HEK293 (cell line): Measurements from ENCODE around the gene TMEM134.

ENCODE experiments used
- HOXA7 ChIP-seq: sonication (generic); formaldehyde crosslinking; IDR thresholded peaks from 2 replicates; pipeline ENCODE4 v1.8.1; 2022; ENCODE audit warnings: missing genetic modification reagents, borderline replicate concordance
- KLF1 ChIP-seq: fragments of 450-650 bp; formaldehyde crosslinking; IDR thresholded peaks from 2 replicates; pipeline ENCODE4 v1.5.1; 2016; ENCODE audit warnings: missing biosample characterization, missing genetic modification characterization
- KLF16 ChIP-seq: fragments of 450-650 bp; formaldehyde crosslinking; IDR thresholded peaks from 2 replicates; pipeline ENCODE4 v1.5.1; 2017; ENCODE audit warnings: missing biosample characterization, missing genetic modification characterization
- KLF8 ChIP-seq: fragments of 450-650 bp; formaldehyde crosslinking; IDR thresholded peaks from 2 replicates; pipeline ENCODE4 v1.5.1; 2016; ENCODE audit warnings: missing biosample characterization, missing genetic modification characterization
- KLF9 ChIP-seq: fragments of 450-650 bp; formaldehyde crosslinking; IDR thresholded peaks from 2 replicates; pipeline ENCODE4 v1.5.1; 2016; ENCODE audit warnings: missing biosample characterization, missing genetic modification characterization, low read depth
- SP2 ChIP-seq: fragments of 450-650 bp; formaldehyde crosslinking; IDR thresholded peaks from 2 replicates; pipeline ENCODE4 v1.5.1; 2016; ENCODE audit warnings: missing biosample characterization, missing genetic modification characterization
- WT1 ChIP-seq: fragments of 450-650 bp; formaldehyde crosslinking; IDR thresholded peaks from 2 replicates; pipeline ENCODE4 v1.5.1; 2016; ENCODE audit warnings: missing biosample characterization, missing genetic modification characterization
- ZNF155 ChIP-seq: fragments of 450-650 bp; formaldehyde crosslinking; IDR thresholded peaks from 2 replicates; pipeline ENCODE4 v1.5.1; 2016; ENCODE audit warnings: missing biosample characterization, missing genetic modification characterization
- ZNF184 ChIP-seq: fragments of 450-650 bp; IDR thresholded peaks from 2 replicates; pipeline ENCODE4 v1.5.1; 2018; ENCODE audit warnings: missing biosample characterization, mild to moderate bottlenecking, missing genetic modification characterization
- ZNF202 ChIP-seq: fragments of 450-650 bp; formaldehyde crosslinking; IDR thresholded peaks from 2 replicates; pipeline ENCODE4 v1.5.1; 2016; ENCODE audit warnings: missing biosample characterization, missing genetic modification characterization, borderline replicate concordance
- ZNF239 ChIP-seq: fragments of 450-650 bp; formaldehyde crosslinking; IDR thresholded peaks from 2 replicates; pipeline ENCODE4 v1.5.1; 2016; ENCODE audit warnings: missing biosample characterization, missing genetic modification characterization
- ZNF335 ChIP-seq: fragments of 450-650 bp; formaldehyde crosslinking; conservative IDR thresholded peaks from 2 replicates; pipeline ENCODE4 v1.5.1; 2016; ENCODE audit warnings: missing biosample characterization, missing genetic modification characterization
- ZNF548 ChIP-seq: fragments of 450-650 bp; formaldehyde crosslinking; IDR thresholded peaks from 2 replicates; pipeline ENCODE4 v1.5.1; 2016; ENCODE audit warnings: missing biosample characterization, missing genetic modification characterization
- ZNF621 ChIP-seq: fragments of 450-650 bp; formaldehyde crosslinking; IDR thresholded peaks from 2 replicates; pipeline ENCODE4 v1.5.1; 2017; ENCODE audit warnings: missing biosample characterization, missing genetic modification characterization
- ZNF747 ChIP-seq: fragments of 450-650 bp; formaldehyde crosslinking; IDR thresholded peaks from 2 replicates; pipeline ENCODE4 v1.5.1; 2016; ENCODE audit warnings: missing biosample characterization, missing genetic modification characterization
- ZNF76 ChIP-seq: fragments of 450-650 bp; formaldehyde crosslinking; IDR thresholded peaks from 2 replicates; pipeline ENCODE4; 2016; ENCODE audit warnings: low read depth, missing biosample characterization, missing genetic modification characterization, borderline replicate concordance
- TF ChIP-seq, protein P1 (sequence below): IDR thresholded peaks from 2 replicates; pipeline ENCODE4 v1.6.1; 2011; ENCODE audit warnings: mild to moderate bottlenecking, low read depth, low read length, borderline replicate concordance
- TF ChIP-seq, protein P2 (sequence below): fragments of 450-650 bp; formaldehyde crosslinking; IDR thresholded peaks from 2 replicates; pipeline ENCODE4 v1.5.1; 2016; ENCODE audit warnings: missing biosample characterization, missing genetic modification characterization, low read depth
- TF ChIP-seq, protein P3 (sequence below): fragments of 450-650 bp; formaldehyde crosslinking; IDR thresholded peaks from 2 replicates; pipeline ENCODE4 v1.5.1; 2017; ENCODE audit warnings: missing biosample characterization, missing genetic modification characterization
- TF ChIP-seq, protein P4 (sequence below): fragments of 450-650 bp; formaldehyde crosslinking; IDR thresholded peaks from 2 replicates; pipeline ENCODE4 v1.5.1; 2016; ENCODE audit warnings: missing biosample characterization, missing genetic modification characterization, borderline replicate concordance
- TF ChIP-seq, protein P5 (sequence below): fragments of 450-650 bp; formaldehyde crosslinking; IDR thresholded peaks from 2 replicates; pipeline ENCODE4 v1.5.1; 2016; ENCODE audit warnings: missing biosample characterization, missing genetic modification characterization
- TF ChIP-seq, protein P6 (sequence below): fragments of 450-650 bp; formaldehyde crosslinking; IDR thresholded peaks from 2 replicates; pipeline ENCODE4 v1.5.1; 2016; ENCODE audit warnings: missing biosample characterization, missing genetic modification characterization

Gene TMEM134

DNA sequence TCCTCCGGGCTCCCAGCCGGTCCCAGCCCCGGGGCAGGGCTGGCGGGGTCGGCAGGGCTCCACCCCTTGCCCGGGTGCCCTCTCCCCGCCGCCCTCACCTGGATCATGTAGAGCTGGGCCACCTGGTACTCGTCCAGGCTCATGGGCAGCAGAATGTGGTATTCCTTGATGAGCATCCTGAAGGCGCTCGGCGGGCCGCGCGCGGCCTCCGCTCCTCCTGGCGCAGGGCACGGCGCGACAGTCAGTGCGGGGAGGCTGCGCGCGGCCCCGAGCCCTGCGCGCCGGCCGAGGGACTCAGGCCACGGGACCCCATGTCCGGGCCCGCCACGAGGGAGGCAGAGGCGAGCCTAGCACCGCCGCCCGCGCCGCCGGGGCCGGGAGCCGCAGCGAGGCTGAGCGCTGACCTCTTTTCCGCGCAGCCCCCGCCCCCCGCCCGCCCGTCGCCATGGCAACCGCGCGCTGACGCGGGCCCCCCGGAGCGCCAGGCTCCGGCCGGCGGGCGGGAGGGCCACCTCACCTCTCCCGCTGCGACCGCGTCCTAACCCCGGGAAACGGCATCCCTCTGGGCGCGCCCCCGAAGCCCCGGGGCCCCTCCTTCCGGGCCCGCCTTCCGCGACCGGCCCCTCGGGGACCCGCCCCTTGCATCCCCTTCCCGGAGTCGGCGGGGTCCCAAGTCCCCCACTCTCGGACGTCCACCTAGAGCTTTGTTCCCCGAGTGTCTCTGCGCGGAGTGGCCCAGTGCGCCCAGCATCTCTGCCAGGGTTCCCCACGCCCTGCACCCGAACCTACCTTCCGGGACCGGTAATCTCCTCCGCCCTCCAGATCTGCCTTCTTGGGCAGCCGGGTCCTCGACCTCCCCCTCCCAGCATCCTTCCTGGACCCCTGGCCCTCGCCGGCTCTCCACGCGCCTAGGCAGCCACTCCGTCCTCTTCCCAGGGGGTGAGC, 35.2 kb upstream of the TMEM134 start (continued):
- TF ChIP-seq, protein P1, sequence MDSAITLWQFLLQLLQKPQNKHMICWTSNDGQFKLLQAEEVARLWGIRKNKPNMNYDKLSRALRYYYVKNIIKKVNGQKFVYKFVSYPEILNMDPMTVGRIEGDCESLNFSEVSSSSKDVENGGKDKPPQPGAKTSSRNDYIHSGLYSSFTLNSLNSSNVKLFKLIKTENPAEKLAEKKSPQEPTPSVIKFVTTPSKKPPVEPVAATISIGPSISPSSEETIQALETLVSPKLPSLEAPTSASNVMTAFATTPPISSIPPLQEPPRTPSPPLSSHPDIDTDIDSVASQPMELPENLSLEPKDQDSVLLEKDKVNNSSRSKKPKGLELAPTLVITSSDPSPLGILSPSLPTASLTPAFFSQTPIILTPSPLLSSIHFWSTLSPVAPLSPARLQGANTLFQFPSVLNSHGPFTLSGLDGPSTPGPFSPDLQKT: no peak
- TF ChIP-seq ZNF548 (tag by site-specific recombination): no peak
- TF ChIP-seq ZNF335 (tag by site-specific recombination): no peak
- TF ChIP-seq KLF1 (tag by site-specific recombination): no peak; the same call in 1 of the 2 replicates
- TF ChIP-seq HOXA7: no peak
- no peak for TF ChIP-seq ZNF202 (tag by site-specific recombination)
- TF ChIP-seq KLF9 (tag by site-specific recombination): peak; percentile 50; the same call in 1 of the 2 replicates
- TF ChIP-seq ZNF155 (tag by site-specific recombination): no peak
- TF ChIP-seq KLF8 (tag by site-specific recombination): peak; percentile 37
- no peak; the same call in 1 of the 2 replicates for TF ChIP-seq ZNF76 (tag by site-specific recombination)
- no peak for TF ChIP-seq ZNF621
- TF ChIP-seq ZNF184 (tag by site-specific recombination): no peak
- TF ChIP-seq KLF16: no peak
- TF ChIP-seq, protein P2, sequence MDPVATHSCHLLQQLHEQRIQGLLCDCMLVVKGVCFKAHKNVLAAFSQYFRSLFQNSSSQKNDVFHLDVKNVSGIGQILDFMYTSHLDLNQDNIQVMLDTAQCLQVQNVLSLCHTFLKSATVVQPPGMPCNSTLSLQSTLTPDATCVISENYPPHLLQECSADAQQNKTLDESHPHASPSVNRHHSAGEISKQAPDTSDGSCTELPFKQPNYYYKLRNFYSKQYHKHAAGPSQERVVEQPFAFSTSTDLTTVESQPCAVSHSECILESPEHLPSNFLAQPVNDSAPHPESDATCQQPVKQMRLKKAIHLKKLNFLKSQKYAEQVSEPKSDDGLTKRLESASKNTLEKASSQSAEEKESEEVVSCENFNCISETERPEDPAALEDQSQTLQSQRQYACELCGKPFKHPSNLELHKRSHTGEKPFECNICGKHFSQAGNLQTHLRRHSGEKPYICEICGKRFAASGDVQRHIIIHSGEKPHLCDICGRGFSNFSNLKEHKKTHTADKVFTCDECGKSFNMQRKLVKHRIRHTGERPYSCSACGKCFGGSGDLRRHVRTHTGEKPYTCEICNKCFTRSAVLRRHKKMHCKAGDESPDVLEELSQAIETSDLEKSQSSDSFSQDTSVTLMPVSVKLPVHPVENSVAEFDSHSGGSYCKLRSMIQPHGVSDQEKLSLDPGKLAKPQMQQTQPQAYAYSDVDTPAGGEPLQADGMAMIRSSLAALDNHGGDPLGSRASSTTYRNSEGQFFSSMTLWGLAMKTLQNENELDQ (tag by site-specific recombination): no peak
- TF ChIP-seq SP2 (tag by site-specific recombination): peak; percentile 73
- TF ChIP-seq, protein P3, sequence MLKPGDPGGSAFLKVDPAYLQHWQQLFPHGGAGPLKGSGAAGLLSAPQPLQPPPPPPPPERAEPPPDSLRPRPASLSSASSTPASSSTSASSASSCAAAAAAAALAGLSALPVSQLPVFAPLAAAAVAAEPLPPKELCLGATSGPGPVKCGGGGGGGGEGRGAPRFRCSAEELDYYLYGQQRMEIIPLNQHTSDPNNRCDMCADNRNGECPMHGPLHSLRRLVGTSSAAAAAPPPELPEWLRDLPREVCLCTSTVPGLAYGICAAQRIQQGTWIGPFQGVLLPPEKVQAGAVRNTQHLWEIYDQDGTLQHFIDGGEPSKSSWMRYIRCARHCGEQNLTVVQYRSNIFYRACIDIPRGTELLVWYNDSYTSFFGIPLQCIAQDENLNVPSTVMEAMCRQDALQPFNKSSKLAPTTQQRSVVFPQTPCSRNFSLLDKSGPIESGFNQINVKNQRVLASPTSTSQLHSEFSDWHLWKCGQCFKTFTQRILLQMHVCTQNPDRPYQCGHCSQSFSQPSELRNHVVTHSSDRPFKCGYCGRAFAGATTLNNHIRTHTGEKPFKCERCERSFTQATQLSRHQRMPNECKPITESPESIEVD: no peak
- TF ChIP-seq, protein P4, sequence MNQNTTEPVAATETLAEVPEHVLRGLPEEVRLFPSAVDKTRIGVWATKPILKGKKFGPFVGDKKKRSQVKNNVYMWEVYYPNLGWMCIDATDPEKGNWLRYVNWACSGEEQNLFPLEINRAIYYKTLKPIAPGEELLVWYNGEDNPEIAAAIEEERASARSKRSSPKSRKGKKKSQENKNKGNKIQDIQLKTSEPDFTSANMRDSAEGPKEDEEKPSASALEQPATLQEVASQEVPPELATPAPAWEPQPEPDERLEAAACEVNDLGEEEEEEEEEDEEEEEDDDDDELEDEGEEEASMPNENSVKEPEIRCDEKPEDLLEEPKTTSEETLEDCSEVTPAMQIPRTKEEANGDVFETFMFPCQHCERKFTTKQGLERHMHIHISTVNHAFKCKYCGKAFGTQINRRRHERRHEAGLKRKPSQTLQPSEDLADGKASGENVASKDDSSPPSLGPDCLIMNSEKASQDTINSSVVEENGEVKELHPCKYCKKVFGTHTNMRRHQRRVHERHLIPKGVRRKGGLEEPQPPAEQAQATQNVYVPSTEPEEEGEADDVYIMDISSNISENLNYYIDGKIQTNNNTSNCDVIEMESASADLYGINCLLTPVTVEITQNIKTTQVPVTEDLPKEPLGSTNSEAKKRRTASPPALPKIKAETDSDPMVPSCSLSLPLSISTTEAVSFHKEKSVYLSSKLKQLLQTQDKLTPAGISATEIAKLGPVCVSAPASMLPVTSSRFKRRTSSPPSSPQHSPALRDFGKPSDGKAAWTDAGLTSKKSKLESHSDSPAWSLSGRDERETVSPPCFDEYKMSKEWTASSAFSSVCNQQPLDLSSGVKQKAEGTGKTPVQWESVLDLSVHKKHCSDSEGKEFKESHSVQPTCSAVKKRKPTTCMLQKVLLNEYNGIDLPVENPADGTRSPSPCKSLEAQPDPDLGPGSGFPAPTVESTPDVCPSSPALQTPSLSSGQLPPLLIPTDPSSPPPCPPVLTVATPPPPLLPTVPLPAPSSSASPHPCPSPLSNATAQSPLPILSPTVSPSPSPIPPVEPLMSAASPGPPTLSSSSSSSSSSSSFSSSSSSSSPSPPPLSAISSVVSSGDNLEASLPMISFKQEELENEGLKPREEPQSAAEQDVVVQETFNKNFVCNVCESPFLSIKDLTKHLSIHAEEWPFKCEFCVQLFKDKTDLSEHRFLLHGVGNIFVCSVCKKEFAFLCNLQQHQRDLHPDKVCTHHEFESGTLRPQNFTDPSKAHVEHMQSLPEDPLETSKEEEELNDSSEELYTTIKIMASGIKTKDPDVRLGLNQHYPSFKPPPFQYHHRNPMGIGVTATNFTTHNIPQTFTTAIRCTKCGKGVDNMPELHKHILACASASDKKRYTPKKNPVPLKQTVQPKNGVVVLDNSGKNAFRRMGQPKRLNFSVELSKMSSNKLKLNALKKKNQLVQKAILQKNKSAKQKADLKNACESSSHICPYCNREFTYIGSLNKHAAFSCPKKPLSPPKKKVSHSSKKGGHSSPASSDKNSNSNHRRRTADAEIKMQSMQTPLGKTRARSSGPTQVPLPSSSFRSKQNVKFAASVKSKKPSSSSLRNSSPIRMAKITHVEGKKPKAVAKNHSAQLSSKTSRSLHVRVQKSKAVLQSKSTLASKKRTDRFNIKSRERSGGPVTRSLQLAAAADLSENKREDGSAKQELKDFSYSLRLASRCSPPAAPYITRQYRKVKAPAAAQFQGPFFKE (tag by site-specific recombination): no peak
- TF ChIP-seq, protein P5, sequence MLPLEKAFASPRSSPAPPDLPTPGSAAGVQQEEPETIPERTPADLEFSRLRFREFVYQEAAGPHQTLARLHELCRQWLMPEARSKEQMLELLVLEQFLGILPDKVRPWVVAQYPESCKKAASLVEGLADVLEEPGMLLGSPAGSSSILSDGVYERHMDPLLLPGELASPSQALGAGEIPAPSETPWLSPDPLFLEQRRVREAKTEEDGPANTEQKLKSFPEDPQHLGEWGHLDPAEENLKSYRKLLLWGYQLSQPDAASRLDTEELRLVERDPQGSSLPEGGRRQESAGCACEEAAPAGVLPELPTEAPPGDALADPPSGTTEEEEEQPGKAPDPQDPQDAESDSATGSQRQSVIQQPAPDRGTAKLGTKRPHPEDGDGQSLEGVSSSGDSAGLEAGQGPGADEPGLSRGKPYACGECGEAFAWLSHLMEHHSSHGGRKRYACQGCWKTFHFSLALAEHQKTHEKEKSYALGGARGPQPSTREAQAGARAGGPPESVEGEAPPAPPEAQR (tag by site-specific recombination): no peak
- TF ChIP-seq, protein P6, sequence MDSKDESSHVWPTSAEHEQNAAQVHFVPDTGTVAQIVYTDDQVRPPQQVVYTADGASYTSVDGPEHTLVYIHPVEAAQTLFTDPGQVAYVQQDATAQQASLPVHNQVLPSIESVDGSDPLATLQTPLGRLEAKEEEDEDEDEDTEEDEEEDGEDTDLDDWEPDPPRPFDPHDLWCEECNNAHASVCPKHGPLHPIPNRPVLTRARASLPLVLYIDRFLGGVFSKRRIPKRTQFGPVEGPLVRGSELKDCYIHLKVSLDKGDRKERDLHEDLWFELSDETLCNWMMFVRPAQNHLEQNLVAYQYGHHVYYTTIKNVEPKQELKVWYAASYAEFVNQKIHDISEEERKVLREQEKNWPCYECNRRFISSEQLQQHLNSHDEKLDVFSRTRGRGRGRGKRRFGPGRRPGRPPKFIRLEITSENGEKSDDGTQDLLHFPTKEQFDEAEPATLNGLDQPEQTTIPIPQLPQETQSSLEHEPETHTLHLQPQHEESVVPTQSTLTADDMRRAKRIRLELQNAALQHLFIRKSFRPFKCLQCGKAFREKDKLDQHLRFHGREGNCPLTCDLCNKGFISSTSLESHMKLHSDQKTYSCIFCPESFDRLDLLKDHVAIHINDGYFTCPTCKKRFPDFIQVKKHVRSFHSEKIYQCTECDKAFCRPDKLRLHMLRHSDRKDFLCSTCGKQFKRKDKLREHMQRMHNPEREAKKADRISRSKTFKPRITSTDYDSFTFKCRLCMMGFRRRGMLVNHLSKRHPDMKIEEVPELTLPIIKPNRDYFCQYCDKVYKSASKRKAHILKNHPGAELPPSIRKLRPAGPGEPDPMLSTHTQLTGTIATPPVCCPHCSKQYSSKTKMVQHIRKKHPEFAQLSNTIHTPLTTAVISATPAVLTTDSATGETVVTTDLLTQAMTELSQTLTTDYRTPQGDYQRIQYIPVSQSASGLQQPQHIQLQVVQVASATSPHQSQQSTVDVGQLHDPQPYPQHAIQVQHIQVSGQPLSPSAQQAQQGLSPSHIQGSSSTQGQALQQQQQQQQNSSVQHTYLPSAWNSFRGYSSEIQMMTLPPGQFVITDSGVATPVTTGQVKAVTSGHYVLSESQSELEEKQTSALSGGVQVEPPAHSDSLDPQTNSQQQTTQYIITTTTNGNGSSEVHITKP (tag by site-specific recombination): no peak
- no peak for TF ChIP-seq ZNF747 (tag by site-specific recombination)
- no peak for TF ChIP-seq WT1
- TF ChIP-seq ZNF239 (tag by site-specific recombination): no peak
